ENCODE data around the gene HOGA1. TPM values are rescaled to one million over a fixed set of nuclear protein-coding genes. Genes with fewer than 3 reads are reported as not detected.

The HOGA1 gene
- polyA plus RNA-seq, 1 donor (not counting 4 experiments of a cell fraction or from before 2014, with no cell fraction given), result 1.0 TPM

GRCh38 chr10:97632949-97633884 is 49.0 kb downstream of the HOGA1 start, which contains the start of gene MORN4:
MORN4 (minus strand) TSS chr10:97633500; CDS start chr10:97619653, 13,847 bp downstream.
- H3K27me3 ChIP-seq (ENCODE audit: control insufficient read depth, extremely low read depth, insufficient read depth, low read length), result no peaks in the 10 kb centered on the region
- no peaks in the 10 kb centered on the region for H4K20me1 ChIP-seq (ENCODE audit: control insufficient read depth, extremely low read depth, insufficient read depth, low read length)
- H3K27ac ChIP-seq (ENCODE audit: control insufficient read depth, insufficient read depth, low read length), result peak within 1 kb of the TSS; percentile 58
- H3K4me2 ChIP-seq (ENCODE audit: control insufficient read depth, extremely low read depth, insufficient read depth, low read depth, low read length), result peak within 1 kb of the TSS; percentile 76
- peak within 1 kb of the TSS; percentile 73 to 93 (median 93) for H3K4me3 ChIP-seq (ENCODE audit: control insufficient read depth in 2 of 3, extremely low read depth in 1 of 3, insufficient read depth in 2 of 3, low read depth in 1 of 3, low read length in 3 of 3)
- H3K36me3 ChIP-seq (ENCODE audit: control insufficient read depth in 2 of 2, extremely low read depth in 1 of 2, insufficient read depth in 2 of 2, low read length in 2 of 2), result no peaks in the 10 kb centered on the region
- H2AFZ ChIP-seq (ENCODE audit: control insufficient read depth, low read length), result peak within 1 kb of the TSS; percentile 98
- TF ChIP-seq EZH2 (IDR thresholded peaks at IDR 0.05; ENCODE audit: low read length) (no peak), CTCF (optimal IDR thresholded peaks at IDR 0.05 in 1 of 3, IDR thresholded peaks at IDR 0.05 in 1 of 3, conservative IDR thresholded peaks at IDR 0.05 in 1 of 3; ENCODE audit: extremely low read depth in 1 of 3, insufficient read depth in 2 of 3, low read length in 3 of 3) (no peak)
- peak within 1 kb of the TSS; percentile 78 for H3K9ac ChIP-seq (ENCODE audit: control insufficient read depth, extremely low read depth, insufficient read depth, low read length)
- no peaks in the 10 kb centered on the region for H3K9me3 ChIP-seq (ENCODE audit: control insufficient read depth, low read depth, low read length)
- no peak for DNase-seq (ENCODE audit: low read depth, low spot score)
- H3K9me1 ChIP-seq (ENCODE audit: control insufficient read depth, extremely low read depth, insufficient read depth, low read length), result no peaks in the 10 kb centered on the region
- FAIRE-seq, result no peak
- peaks cover 4% of the 10 kb centered on the region for H3K79me2 ChIP-seq (ENCODE audit: control insufficient read depth, insufficient read depth, low read length)
- peaks cover 10% of the 10 kb centered on the region for H3K4me1 ChIP-seq (ENCODE audit: control insufficient read depth, extremely low read depth, insufficient read depth, low read length)
- dilution Hi-C loops (cut with MboI; ENCODE audit: extremely low pct_ligation_motif_present, low sequenced_read_pairs), result no loop called here

GRCh38 chr10:97633921-97634320 is 49.7 kb downstream of the HOGA1 start:
- Histone ChIP-seq H3K36me3 (ENCODE audit: control insufficient read depth in 2 of 2, extremely low read depth in 1 of 2, insufficient read depth in 2 of 2, low read length in 2 of 2) (no peaks in the 10 kb centered on the region), H3K9me1 (ENCODE audit: control insufficient read depth, extremely low read depth, insufficient read depth, low read length) (no peaks in the 10 kb centered on the region), H3K4me1 (ENCODE audit: control insufficient read depth, extremely low read depth, insufficient read depth, low read length) (peaks cover 10% of the 10 kb centered on the region), H4K20me1 (ENCODE audit: control insufficient read depth, extremely low read depth, insufficient read depth, low read length) (no peaks in the 10 kb centered on the region), H3K9me3 (ENCODE audit: control insufficient read depth, low read depth, low read length) (no peaks in the 10 kb centered on the region), H3K27me3 (ENCODE audit: control insufficient read depth, extremely low read depth, insufficient read depth, low read length) (no peaks in the 10 kb centered on the region), H3K4me3 (ENCODE audit: control insufficient read depth in 2 of 3, extremely low read depth in 1 of 3, insufficient read depth in 2 of 3, low read depth in 1 of 3, low read length in 3 of 3) (peak overlapping the region; percentile 73 to 93 (median 93)), H2AFZ (ENCODE audit: control insufficient read depth, low read length) (peak overlapping the region; percentile 98), H3K27ac (ENCODE audit: control insufficient read depth, insufficient read depth, low read length) (peak overlapping the region; percentile 54), H3K4me2 (ENCODE audit: control insufficient read depth, extremely low read depth, insufficient read depth, low read depth, low read length) (peak overlapping the region; percentile 76), H3K79me2 (ENCODE audit: control insufficient read depth, insufficient read depth, low read length) (peaks cover 4% of the 10 kb centered on the region), H3K9ac (ENCODE audit: control insufficient read depth, extremely low read depth, insufficient read depth, low read length) (peak overlapping the region; percentile 78)
- FAIRE-seq, result no peak
- TF ChIP-seq CTCF (optimal IDR thresholded peaks at IDR 0.05 in 1 of 3, IDR thresholded peaks at IDR 0.05 in 1 of 3, conservative IDR thresholded peaks at IDR 0.05 in 1 of 3; ENCODE audit: extremely low read depth in 1 of 3, insufficient read depth in 2 of 3, low read length in 3 of 3) (peak in 2 of 3 experiments; percentile 18 to 28), EZH2 (IDR thresholded peaks at IDR 0.05; ENCODE audit: low read length) (no peak)
- dilution Hi-C loops (cut with MboI; ENCODE audit: extremely low pct_ligation_motif_present, low sequenced_read_pairs), result no loop called here
- DNase-seq (ENCODE audit: low read depth, low spot score), result no peak

Data from keratinocyte (primary cell).